IMR-90 (cell line): ENCODE data around the gene PIP5K1C. TPM values are rescaled to one million over a fixed set of nuclear protein-coding genes. Genes with fewer than 3 reads are reported as not detected.

ENCODE experiments used
- ATAC-seq: fragments of 200-7000 bp; cut with Tn5 transposase; 2 replicates; pipeline ENCODE4 v1.9.1; 2020; ENCODE audit warnings: low read depth, mild to moderate bottlenecking, moderate library complexity
- BruUV-seq: library from RNA; stranded (reverse); fragments of 400-500 nt; replicated peaks from 2 replicates; lab custom pipeline; 2021; lab: Mats Ljungman, UMichigan
- CTCF ChIA-PET: fragments of 300-600 bp; formaldehyde crosslinking; extraction: SDS; loops from one replicate; lab custom pipeline; 2021; ENCODE audit warnings: antibody characterized with exemption; lab: Yijun Ruan, JAX
- POLR2A ChIA-PET: fragments of 300-600 bp; sonication (Branson Sonifier 250); formaldehyde crosslinking; loops from one replicate; lab custom pipeline; 2022; ENCODE audit warnings: antibody characterized with exemption; ENCODE audit not compliant: unreplicated experiment; lab: Charles Lee
- DNase-seq: peaks from one replicate; pipeline ENCODE4 v3.0.0; 2013
- H2AFZ ChIP-seq: replicated peaks from 2 replicates; pipeline ENCODE3; 2013; ENCODE audit warnings: low read length, mild to moderate bottlenecking; ENCODE audit not compliant: poor library complexity
- H2AK5ac ChIP-seq: 2 replicates; pipeline ENCODE4 v1.6.1; 2013; ENCODE audit warnings: low read depth, low read length, inconsistent platforms
- H2AK9ac ChIP-seq: replicated peaks from 2 replicates; pipeline ENCODE3; 2013; ENCODE audit warnings: mild to moderate bottlenecking, low read depth, low read length, moderate library complexity; ENCODE audit not compliant: poor library complexity
- H2BK120ac ChIP-seq: 2 replicates; pipeline ENCODE4 v1.6.1; 2013; ENCODE audit warnings: low read depth, low read length, inconsistent platforms
- H2BK15ac ChIP-seq: 3 replicates; pipeline ENCODE4 v1.6.1; 2013; ENCODE audit warnings: low read depth, low read length, inconsistent platforms
- H2BK20ac ChIP-seq: 2 replicates; pipeline ENCODE4 v1.6.1; 2013; ENCODE audit warnings: low read depth, mild to moderate bottlenecking, inconsistent platforms, low read length, moderate library complexity
- H2BK5ac ChIP-seq: 2 replicates; pipeline ENCODE4 v1.6.1; 2013; ENCODE audit warnings: mild to moderate bottlenecking, low read depth, low read length, inconsistent platforms; ENCODE audit not compliant: poor library complexity, severe bottlenecking
- H3K14ac ChIP-seq: replicated peaks from 2 replicates; pipeline ENCODE4 v1.6.1; 2013; ENCODE audit warnings: low read depth, low read length, inconsistent platforms
- H3K18ac ChIP-seq: 2 replicates; pipeline ENCODE4 v1.6.1; 2013; ENCODE audit warnings: low read depth, low read length, control low read depth
- H3K23ac ChIP-seq: 2 replicates; pipeline ENCODE4 v1.6.1; 2013; ENCODE audit warnings: low read depth, low read length, inconsistent platforms
- H3K27ac ChIP-seq: 2 replicates; pipeline ENCODE4 v1.5.1; 2013; ENCODE audit warnings: mild to moderate bottlenecking, control low read depth, low read length; ENCODE audit not compliant: insufficient read depth
- H3K27me3 ChIP-seq: 2 replicates; pipeline ENCODE4 v1.6.1; 2013; ENCODE audit warnings: low read length; ENCODE audit not compliant: control insufficient read depth, insufficient read depth
- H3K36me3 ChIP-seq: 2 replicates; pipeline ENCODE4 v1.6.1; 2013; ENCODE audit warnings: low read length, mixed read lengths; ENCODE audit not compliant: control insufficient read depth, insufficient read depth
- H3K4ac ChIP-seq: 2 replicates; pipeline ENCODE4 v1.6.1; 2013; ENCODE audit warnings: low read depth, low read length, inconsistent platforms
- H3K4me1 ChIP-seq: 2 replicates; pipeline ENCODE4 v1.6.1; 2013; ENCODE audit warnings: low read length, mixed read lengths; ENCODE audit not compliant: control insufficient read depth, insufficient read depth
- H3K4me2 ChIP-seq: 2 replicates; pipeline ENCODE4 v1.6.1; 2013; ENCODE audit warnings: low read depth, mild to moderate bottlenecking, control low read depth, low read length, moderate library complexity
- H3K4me3 ChIP-seq: 2 replicates; pipeline ENCODE4 v1.5.1; 2013; ENCODE audit warnings: low read depth, mild to moderate bottlenecking, control low read depth, low read length, moderate library complexity; ENCODE audit not compliant: insufficient read depth
- H3K56ac ChIP-seq: 2 replicates; pipeline ENCODE4 v1.6.1; 2013; ENCODE audit warnings: low read length, inconsistent platforms; ENCODE audit not compliant: insufficient read depth; ENCODE audit errors: extremely low read depth
- H3K79me1 ChIP-seq, 2 experiments: 2 replicates each; pipeline ENCODE4 v1.6.1; 2013; ENCODE audit warnings: low read length in 2 of 2, inconsistent platforms in 1 of 2, low read depth in 1 of 2
- H3K9ac ChIP-seq: 2 replicates; pipeline ENCODE4 v1.6.1; 2013; ENCODE audit warnings: low read depth, low read length, control low read depth
- H3K9me1 ChIP-seq: 2 replicates; pipeline ENCODE4 v1.6.1; 2013; ENCODE audit warnings: low read length, inconsistent platforms; ENCODE audit not compliant: insufficient read depth
- H3K9me3 ChIP-seq: 2 replicates; pipeline ENCODE4 v1.6.1; 2013; ENCODE audit warnings: low read length; ENCODE audit not compliant: control insufficient read depth, insufficient read depth
- H4K20me1 ChIP-seq: 2 replicates; pipeline ENCODE4 v1.6.1; 2013; ENCODE audit warnings: low read length, inconsistent platforms; ENCODE audit not compliant: insufficient read depth
- H4K5ac ChIP-seq: 2 replicates; pipeline ENCODE4 v1.6.1; 2013; ENCODE audit warnings: mild to moderate bottlenecking, low read depth, low read length, control low read depth
- H4K8ac ChIP-seq, 2 experiments: 2 replicates each; pipeline ENCODE4 v1.6.1; 2013; ENCODE audit warnings: low read depth in 2 of 2, low read length in 2 of 2, control low read depth in 1 of 2, inconsistent platforms in 1 of 2
- H4K91ac ChIP-seq: 2 replicates; pipeline ENCODE4 v1.6.1; 2013; ENCODE audit warnings: low read depth, low read length, inconsistent platforms; ENCODE audit not compliant: insufficient read depth
- BHLHE40 ChIP-seq: fragments of 150-350 bp; IDR thresholded peaks from 2 replicates; pipeline ENCODE4 v1.6.1; 2016; ENCODE audit warnings: mild to moderate bottlenecking, low read depth, low read length
- CEBPB ChIP-seq: IDR thresholded peaks from 2 replicates; pipeline ENCODE4 v1.6.1; 2012; ENCODE audit warnings: low read depth, low read length, improper control_type of control experiment
- MAZ ChIP-seq: IDR thresholded peaks from 2 replicates; pipeline ENCODE4 v1.6.1; 2012; ENCODE audit warnings: low read depth, mild to moderate bottlenecking, low read length, improper control_type of control experiment, moderate library complexity, borderline replicate concordance
- NFE2L2 ChIP-seq: fragments of 150-350 bp; IDR thresholded peaks from 2 replicates; pipeline ENCODE4 v1.6.1; 2016; ENCODE audit warnings: low read depth, mild to moderate bottlenecking, low read length
- POLR2A ChIP-seq: IDR thresholded peaks from 2 replicates; pipeline ENCODE4 v1.6.1; 2012; ENCODE audit warnings: mild to moderate bottlenecking, low read depth, low read length
- SMC3 ChIP-seq: fragments of 150-350 bp; IDR thresholded peaks from 2 replicates; pipeline ENCODE4 v1.6.1; 2016; ENCODE audit warnings: low read depth, mild to moderate bottlenecking, antibody characterized with exemption, low read length, moderate library complexity
- WGBS, 2 experiments: methylation state at CpG; one replicate each; pipeline versions ENCODE4 v1.1.5 to v1.1.7; 2013; ENCODE audit warnings: missing lambda C conversion rate in 2 of 2; ENCODE audit not compliant: insufficient read length in 1 of 2; ENCODE audit errors: extremely low coverage in 2 of 2; 5-methylcytosine and 5-hydroxymethylcytosine counted together
- dilution Hi-C: fragments of 300-500 bp; cut with HindIII; formaldehyde crosslinking; loops from one replicate; pipeline ENCODE4 v1.14.3; 2018; ENCODE audit warnings: low sequenced_read_pairs; ENCODE audit not compliant: unreplicated experiment
- in situ Hi-C: fragments of 300-500 bp; cut with MboI; formaldehyde crosslinking; loops from 3 replicates; pipeline ENCODE4 v1.14.3; 2019; ENCODE audit warnings: low sequenced_read_pairs, inconsistent platforms, mixed read lengths
- intact Hi-C: fragments of 100-400 bp; cut with micrococcal nuclease; formaldehyde crosslinking; loops from 2 replicates; pipeline ENCODE4 v1.10.0; 2022
- polyA plus RNA-seq, 3 experiments: library from polyadenylated mRNA; depleted of rRNA; stranded (reverse); fragments of >200 nt; gene quantifications; 2 replicates each; pipeline ENCODE4 v1.2.3, GENCODE V29; 2012; ENCODE audit warnings: low replicate concordance in 1 of 3
- total RNA-seq: library from RNA; depleted of rRNA; stranded (reverse); fragments of >200 nt; gene quantifications from 2 replicates; pipeline ENCODE4 v1.2.3, GENCODE V29; 2012
- TF ChIP-seq, protein P1 (sequence below): conservative IDR thresholded peaks from 2 replicates; pipeline ENCODE4 v1.5.1; 2012; ENCODE audit warnings: mild to moderate bottlenecking, low read depth, low read length, improper control_type of control experiment

PIP5K1C gene
- total and polyA plus RNA-seq, 2 of the 4 experiments (the other 2 are of a cell fraction), result 13.6 to 23.3 TPM

DNA sequence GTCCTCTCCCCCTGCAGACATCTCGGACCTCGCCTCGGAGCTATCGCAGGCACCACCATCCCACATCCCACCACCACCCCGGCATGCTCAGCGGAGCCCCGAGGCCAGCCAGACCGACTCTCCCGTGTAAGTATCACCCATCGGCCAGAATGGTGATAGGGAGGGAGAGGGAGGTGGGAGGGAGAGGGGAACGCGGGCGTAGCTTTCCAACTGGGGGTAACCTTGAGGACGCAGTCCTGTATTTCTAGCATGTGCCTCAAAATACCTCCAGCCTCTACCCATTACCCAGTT lies 34.0 kb upstream of the PIP5K1C start:
- CTCF ChIA-PET, result no interaction called here
- TF ChIP-seq NFE2L2 (no peak), CEBPB (no peak), MAZ (no peak), POLR2A (no peak), SMC3 (no peak), BHLHE40 (no peak)
- TF ChIP-seq, protein P1, sequence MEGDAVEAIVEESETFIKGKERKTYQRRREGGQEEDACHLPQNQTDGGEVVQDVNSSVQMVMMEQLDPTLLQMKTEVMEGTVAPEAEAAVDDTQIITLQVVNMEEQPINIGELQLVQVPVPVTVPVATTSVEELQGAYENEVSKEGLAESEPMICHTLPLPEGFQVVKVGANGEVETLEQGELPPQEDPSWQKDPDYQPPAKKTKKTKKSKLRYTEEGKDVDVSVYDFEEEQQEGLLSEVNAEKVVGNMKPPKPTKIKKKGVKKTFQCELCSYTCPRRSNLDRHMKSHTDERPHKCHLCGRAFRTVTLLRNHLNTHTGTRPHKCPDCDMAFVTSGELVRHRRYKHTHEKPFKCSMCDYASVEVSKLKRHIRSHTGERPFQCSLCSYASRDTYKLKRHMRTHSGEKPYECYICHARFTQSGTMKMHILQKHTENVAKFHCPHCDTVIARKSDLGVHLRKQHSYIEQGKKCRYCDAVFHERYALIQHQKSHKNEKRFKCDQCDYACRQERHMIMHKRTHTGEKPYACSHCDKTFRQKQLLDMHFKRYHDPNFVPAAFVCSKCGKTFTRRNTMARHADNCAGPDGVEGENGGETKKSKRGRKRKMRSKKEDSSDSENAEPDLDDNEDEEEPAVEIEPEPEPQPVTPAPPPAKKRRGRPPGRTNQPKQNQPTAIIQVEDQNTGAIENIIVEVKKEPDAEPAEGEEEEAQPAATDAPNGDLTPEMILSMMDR, result no peak
- Histone ChIP-seq H2AK5ac (no peak overlapping the region), H3K4me1 (no peaks in the 10 kb centered on the region), H3K4me2 (no peak overlapping the region), H3K36me3 (no peaks in the 10 kb centered on the region), H2BK15ac (no peak overlapping the region), H2BK120ac (no peak overlapping the region), H2BK5ac (no peak overlapping the region), H3K4me3 (no peak overlapping the region), H3K56ac (no peak overlapping the region), H3K79me1 (no peaks in the 10 kb centered on the region), H4K20me1 (no peaks in the 10 kb centered on the region), H3K9ac (no peak overlapping the region), H3K27ac (no peak overlapping the region), H2BK20ac (no peak overlapping the region), H2AK9ac (no peak overlapping the region), H3K14ac (no peak overlapping the region), H3K4ac (no peak overlapping the region), H3K27me3 (peaks cover 11% of the 10 kb centered on the region), H4K5ac (no peak overlapping the region), H3K9me1 (peaks cover 8% of the 10 kb centered on the region; the same call in 1 of the 2 replicates), H3K18ac (no peak overlapping the region), H3K23ac (no peak overlapping the region), H4K8ac (no peak overlapping the region), H4K91ac (no peak overlapping the region), H3K9me3 (no peaks in the 10 kb centered on the region; the same call in 1 of the 2 replicates), H2AFZ (no peak overlapping the region)
- POLR2A ChIA-PET, result no interaction called here
- dilution Hi-C loops, result no loop called here
- WGBS, 2 experiments, result no CpG with 5 or more reads among the region's 14 CpGs
- intact Hi-C loops, result no loop called here
- ATAC-seq (no peak), DNase-seq (no peak)
- BruUV-seq, result no TSS peak
- in situ Hi-C loops, result no loop called here
